IPS-15b (cell line): ENCODE data around the gene MIEN1.

Experiments
- H3K27me3 ChIP-seq: one replicate; pipeline ENCODE4 v1.6.1; 2013; ENCODE audit warnings: low read length; ENCODE audit not compliant: control insufficient read depth, insufficient read depth
- H3K36me3 ChIP-seq: one replicate; pipeline ENCODE4 v1.6.1; 2013; ENCODE audit warnings: low read length; ENCODE audit not compliant: control insufficient read depth, insufficient read depth
- H3K4me1 ChIP-seq: one replicate; pipeline ENCODE4 v1.6.1; 2013; ENCODE audit warnings: mild to moderate bottlenecking, low read length; ENCODE audit not compliant: control insufficient read depth, insufficient read depth
- H3K4me3 ChIP-seq: one replicate; pipeline ENCODE4 v1.5.1; 2013; ENCODE audit warnings: low read depth, low read length
- H3K9ac ChIP-seq: one replicate; pipeline ENCODE4 v1.6.1; 2013; ENCODE audit warnings: low read depth, mild to moderate bottlenecking, low read length
- H3K9me3 ChIP-seq: one replicate; pipeline ENCODE4 v1.6.1; 2013; ENCODE audit warnings: mild to moderate bottlenecking, low read length; ENCODE audit not compliant: control insufficient read depth, insufficient read depth

MIEN1 gene, protein sequence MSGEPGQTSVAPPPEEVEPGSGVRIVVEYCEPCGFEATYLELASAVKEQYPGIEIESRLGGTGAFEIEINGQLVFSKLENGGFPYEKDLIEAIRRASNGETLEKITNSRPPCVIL

GRCh38 chr17:39730095-39730921 is at the start of gene MIEN1:
Gene MIEN1 (minus strand): TSS chr17:39730532. CDS start chr17:39730495, 37 bp downstream.
- H3K4me3 ChIP-seq = peak within 1 kb of the TSS; percentile 84
- no peaks in the 10 kb centered on the region for H3K27me3 ChIP-seq
- peaks cover 29% of the 10 kb centered on the region for H3K36me3 ChIP-seq
- peak within 1 kb of the TSS; percentile 68 for H3K9ac ChIP-seq
- H3K9me3 ChIP-seq = no peaks in the 10 kb centered on the region
- peaks cover 5% of the 10 kb centered on the region for H3K4me1 ChIP-seq

- Histone ChIP-seq H3K9me3 (no peaks in the 10 kb centered on the region), H3K36me3 (no peaks in the 10 kb centered on the region), H3K27me3 (no peaks in the 10 kb centered on the region), H3K9ac (no peak overlapping the region), H3K4me1 (no peaks in the 10 kb centered on the region), H3K4me3 (no peak overlapping the region)
These were observed 47.4 kb upstream of the MIEN1 start for GRCh38 chr17:39777534-39778365.

GRCh38 chr17:39776252-39776651 is 45.9 kb upstream of the MIEN1 start:
- no peaks in the 10 kb centered on the region for H3K4me1 ChIP-seq
- no peaks in the 10 kb centered on the region for H3K9me3 ChIP-seq
- H3K4me3 ChIP-seq = no peak overlapping the region
- H3K9ac ChIP-seq = no peak overlapping the region
- no peaks in the 10 kb centered on the region for H3K36me3 ChIP-seq
- H3K27me3 ChIP-seq = no peaks in the 10 kb centered on the region

- H3K36me3 ChIP-seq = no peaks in the 10 kb centered on the region
- H3K4me1 ChIP-seq = no peaks in the 10 kb centered on the region
- no peak overlapping the region for H3K4me3 ChIP-seq
- H3K27me3 ChIP-seq = no peaks in the 10 kb centered on the region
- no peak overlapping the region for H3K9ac ChIP-seq
- no peaks in the 10 kb centered on the region for H3K9me3 ChIP-seq
These were observed 44.7 kb upstream of the MIEN1 start for GRCh38 chr17:39775031-39775430.

DNA sequence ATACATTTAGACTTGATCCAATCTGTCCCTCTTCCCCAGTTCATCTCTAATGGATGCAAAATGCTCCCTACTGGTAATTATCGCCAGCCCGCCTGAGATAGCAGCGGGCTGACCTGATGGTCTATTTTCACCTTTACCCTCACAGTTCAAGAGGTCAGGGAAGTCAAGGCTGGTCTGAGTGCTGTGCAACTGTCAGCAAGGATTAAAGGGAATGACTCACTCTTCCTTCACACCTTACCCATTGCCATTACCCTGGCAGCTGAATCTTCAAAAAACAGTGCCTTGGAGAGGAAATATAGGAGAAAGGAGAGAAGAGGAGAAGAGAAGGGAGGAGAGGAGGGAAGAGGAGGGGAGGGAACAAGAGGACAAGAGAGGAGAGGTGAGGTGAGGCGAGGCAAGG is 43.7 kb upstream of the MIEN1 start:
- H3K4me3 ChIP-seq = no peak overlapping the region
- no peak overlapping the region for H3K9ac ChIP-seq
- H3K4me1 ChIP-seq = no peaks in the 10 kb centered on the region
- H3K36me3 ChIP-seq = no peaks in the 10 kb centered on the region
- no peaks in the 10 kb centered on the region for H3K27me3 ChIP-seq
- no peaks in the 10 kb centered on the region for H3K9me3 ChIP-seq

- Histone ChIP-seq H3K9ac (no peak overlapping the region), H3K9me3 (no peaks in the 10 kb centered on the region), H3K4me1 (no peaks in the 10 kb centered on the region), H3K27me3 (no peaks in the 10 kb centered on the region), H3K36me3 (no peaks in the 10 kb centered on the region), H3K4me3 (no peak overlapping the region)
These were observed 42.9 kb upstream of the MIEN1 start for GRCh38 chr17:39772987-39773934.

- Histone ChIP-seq H3K4me1 (no peaks in the 10 kb centered on the region), H3K27me3 (no peaks in the 10 kb centered on the region), H3K9me3 (no peaks in the 10 kb centered on the region), H3K9ac (no peak overlapping the region), H3K36me3 (no peaks in the 10 kb centered on the region), H3K4me3 (no peak overlapping the region)
These were observed 42.1 kb upstream of the MIEN1 start for GRCh38 chr17:39772415-39772814.

DNA sequence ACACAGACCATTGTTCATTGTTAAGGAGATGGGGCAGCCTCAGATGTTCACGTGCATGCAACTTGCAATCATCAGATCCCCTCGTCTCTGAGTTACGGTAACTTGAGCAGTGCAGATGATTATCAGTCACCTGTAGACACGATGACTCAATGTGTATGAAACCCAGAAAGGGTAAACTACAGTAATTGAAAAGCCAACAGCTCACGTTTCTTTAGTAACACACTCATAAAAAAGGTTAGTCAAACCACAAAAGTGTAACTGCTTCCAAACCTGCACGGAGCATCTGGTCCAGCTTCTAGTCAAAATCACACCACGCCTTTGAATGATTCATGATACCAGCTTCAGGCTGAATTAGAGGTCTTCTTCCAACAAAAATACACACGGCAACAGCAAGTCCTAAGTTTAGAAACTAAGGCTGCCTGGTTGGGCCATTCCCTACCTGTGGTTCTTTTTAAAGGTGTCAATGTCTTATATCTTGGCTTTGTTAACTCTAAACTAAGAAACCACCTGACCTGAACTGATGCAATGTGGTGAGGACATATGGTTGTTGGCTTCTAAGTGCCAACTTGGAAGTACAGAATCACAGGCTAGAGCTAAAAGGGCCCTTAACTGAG is 39.7 kb upstream of the MIEN1 start:
- Histone ChIP-seq H3K4me1 (no peaks in the 10 kb centered on the region), H3K27me3 (no peaks in the 10 kb centered on the region), H3K9ac (no peak overlapping the region), H3K36me3 (no peaks in the 10 kb centered on the region), H3K9me3 (no peaks in the 10 kb centered on the region), H3K4me3 (no peak overlapping the region)

DNA sequence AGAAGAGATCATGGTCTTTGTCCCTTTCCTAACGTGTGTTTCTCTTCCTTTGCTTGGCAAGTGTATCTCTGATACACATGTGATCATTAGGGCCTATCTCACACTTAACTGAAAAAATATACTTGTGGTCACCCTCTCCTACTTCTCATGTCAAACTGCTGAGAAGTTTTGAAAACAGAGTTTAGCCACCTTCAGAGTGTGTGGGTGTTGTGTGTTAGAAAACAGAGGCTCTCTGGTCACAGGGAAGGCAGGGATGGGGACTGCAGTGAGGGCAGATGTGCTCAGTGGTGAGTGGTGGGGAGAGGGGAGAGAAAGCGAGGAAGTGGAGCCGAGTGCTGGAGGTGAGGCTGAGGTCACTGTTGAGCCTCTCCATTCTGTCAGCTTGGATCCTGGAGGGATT is 36.8 kb upstream of the MIEN1 start:
- H3K9ac ChIP-seq = no peak overlapping the region
- H3K4me1 ChIP-seq = no peaks in the 10 kb centered on the region
- no peaks in the 10 kb centered on the region for H3K9me3 ChIP-seq
- no peaks in the 10 kb centered on the region for H3K27me3 ChIP-seq
- no peaks in the 10 kb centered on the region for H3K36me3 ChIP-seq
- no peak overlapping the region for H3K4me3 ChIP-seq

- no peaks in the 10 kb centered on the region for H3K36me3 ChIP-seq
- H3K9ac ChIP-seq = no peak overlapping the region
- H3K4me3 ChIP-seq = no peak overlapping the region
- no peaks in the 10 kb centered on the region for H3K27me3 ChIP-seq
- no peaks in the 10 kb centered on the region for H3K9me3 ChIP-seq
- H3K4me1 ChIP-seq = no peaks in the 10 kb centered on the region
These were observed 35.4 kb upstream of the MIEN1 start for GRCh38 chr17:39765766-39766165.

- Histone ChIP-seq H3K27me3 (no peaks in the 10 kb centered on the region), H3K4me3 (no peak overlapping the region), H3K9ac (no peak overlapping the region), H3K9me3 (no peaks in the 10 kb centered on the region), H3K36me3 (no peaks in the 10 kb centered on the region), H3K4me1 (no peaks in the 10 kb centered on the region)
These were observed 34.8 kb upstream of the MIEN1 start for GRCh38 chr17:39765175-39765574.
